NCI-H2029 (cell line): ENCODE data around the gene ZBTB12.
"Not testable (repeated sequence)": the region's sequence is repeated elsewhere in the genome, so short reads cannot be mapped to it uniquely, and the experiment has no call there.

Experiments used
- DNase-seq: peaks from one replicate; lab custom pipeline; 2025; lab: John Stamatoyannopoulos, UW

The ZBTB12 gene

DNA sequence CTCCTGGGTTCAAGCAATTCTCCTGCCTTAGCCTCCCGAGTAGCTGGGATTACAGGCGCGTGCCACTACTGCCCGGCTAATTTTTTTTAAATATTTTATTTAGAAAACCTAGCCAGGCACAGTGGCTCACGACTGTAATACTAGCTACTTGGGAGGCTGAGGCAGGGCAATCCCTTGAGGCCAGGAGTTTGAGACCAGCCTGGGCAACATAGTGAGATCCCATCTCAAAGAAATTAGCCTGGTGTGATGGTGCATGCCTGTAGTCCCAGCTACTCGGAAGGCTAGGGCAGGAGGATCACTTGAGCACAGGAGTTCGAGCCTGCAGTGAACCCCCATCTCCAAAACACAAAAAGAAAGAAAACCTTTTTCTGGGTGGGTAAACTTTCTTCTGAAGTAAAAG, 25.5 kb downstream of the ZBTB12 start:
- DNase-seq: no peak

DNA sequence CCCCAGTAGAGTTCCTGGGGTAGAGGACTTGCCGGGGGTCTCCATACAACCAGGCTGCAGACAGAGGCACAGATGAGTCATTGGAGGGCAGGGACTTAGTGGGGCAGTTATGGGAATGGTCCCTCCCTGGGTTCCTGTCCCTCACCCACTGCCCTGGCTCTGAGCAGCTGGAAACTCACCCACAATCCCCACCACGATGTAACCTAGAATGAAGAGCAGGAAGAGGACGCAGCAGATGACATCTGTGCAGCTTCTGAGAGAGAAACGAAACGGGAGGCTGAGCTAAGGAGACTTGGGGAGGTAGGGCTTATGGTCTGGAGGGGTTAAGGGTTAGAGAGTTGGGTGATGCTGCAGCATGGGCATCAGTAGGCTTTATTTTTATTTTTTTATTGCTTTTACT, 26.0 kb downstream of the ZBTB12 start:
- DNase-seq: no peak

DNA sequence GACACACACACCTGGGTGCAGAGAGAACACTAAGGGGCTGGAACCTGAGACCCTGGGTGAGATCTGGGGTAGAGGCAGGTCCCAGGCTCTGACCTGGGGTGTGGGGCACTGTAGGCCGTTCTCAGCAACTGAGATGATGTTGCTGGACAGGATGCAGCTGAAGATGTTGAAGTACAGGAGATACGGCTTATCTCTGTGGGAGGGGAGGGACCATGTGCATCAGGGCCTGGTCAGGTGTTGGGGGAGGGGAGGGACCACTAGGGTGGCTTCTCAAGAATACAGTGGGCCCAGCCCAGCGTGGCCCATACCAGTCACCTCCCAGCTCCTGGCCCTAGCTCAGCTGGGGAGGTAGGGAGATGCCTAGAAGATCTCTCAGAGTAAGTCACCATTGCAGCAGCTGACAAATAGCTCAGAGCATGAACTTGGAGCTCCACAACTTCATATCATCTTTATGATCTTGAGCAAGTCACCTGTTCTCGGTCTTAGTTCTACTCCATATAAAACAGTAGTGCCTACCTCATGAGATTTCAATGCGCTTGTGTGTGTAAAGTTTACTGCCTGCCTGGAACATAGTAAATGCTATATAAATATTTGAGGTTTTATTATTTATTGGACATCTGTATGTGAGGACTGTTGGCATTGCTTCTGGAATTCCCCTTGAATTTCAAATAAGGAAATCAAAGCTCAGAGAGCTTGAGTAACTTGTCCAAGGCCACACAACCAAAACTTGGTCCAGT, 26.9 kb downstream of the ZBTB12 start:
- no peak for DNase-seq

DNA sequence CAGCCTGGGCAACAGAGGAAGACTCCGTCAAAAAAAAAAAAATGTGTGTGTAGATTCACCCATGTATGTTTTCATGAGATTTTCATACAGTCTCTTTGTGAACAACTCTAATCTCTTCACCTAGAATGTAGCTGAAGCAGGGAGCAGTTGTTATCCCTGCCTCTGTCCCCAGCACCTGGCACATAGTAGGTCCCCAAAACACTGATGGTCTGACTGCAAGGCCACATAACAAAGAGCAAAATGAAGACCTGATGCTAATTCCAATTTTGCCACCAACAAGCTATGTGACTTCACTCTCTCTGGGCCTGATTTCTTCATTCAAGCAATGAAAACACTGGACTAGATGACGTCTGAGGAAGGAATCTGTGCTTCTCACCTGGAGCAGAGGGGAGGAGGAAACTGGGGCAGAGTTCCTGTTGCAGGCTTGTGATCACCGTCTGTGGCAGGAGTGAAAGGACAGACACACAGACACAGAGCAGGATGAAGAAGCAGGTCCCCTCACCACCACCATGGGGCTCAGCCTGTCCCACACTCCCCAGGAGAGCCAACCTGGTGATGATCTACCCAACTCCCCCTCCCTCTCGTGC, 27.7 kb downstream of the ZBTB12 start:
- DNase-seq: no peak

DNA sequence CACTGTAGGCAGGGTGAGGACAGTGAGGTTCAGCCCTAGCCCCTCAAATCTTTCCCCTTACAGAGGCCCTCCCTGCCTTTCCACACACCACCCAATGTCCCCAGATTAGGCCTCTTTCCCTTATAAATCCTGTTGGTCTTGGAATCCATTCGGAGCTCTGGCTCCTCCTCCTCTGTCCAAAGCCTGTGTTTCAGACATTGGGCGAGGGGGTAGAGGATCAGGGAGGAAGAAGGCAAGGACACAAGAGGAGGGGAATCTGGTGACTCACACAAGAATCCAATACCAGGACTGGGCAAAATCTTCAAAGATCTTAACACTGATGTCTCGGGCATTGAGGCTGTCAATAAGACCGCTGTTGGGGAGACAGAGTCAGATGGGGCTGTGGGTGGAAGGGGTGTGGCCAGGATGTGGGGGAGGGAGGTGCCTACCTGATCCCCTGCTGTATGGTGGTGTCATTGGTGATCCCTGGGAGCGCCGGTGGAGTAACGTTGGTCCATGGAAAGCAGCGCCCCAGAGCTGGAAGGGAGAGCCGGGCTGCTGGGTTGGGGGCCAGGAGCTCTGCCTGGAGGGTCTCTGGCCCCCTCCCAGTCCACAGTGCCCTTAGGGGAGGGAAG, 30.7 kb downstream of the ZBTB12 start:
- DNase-seq: no peak

DNA sequence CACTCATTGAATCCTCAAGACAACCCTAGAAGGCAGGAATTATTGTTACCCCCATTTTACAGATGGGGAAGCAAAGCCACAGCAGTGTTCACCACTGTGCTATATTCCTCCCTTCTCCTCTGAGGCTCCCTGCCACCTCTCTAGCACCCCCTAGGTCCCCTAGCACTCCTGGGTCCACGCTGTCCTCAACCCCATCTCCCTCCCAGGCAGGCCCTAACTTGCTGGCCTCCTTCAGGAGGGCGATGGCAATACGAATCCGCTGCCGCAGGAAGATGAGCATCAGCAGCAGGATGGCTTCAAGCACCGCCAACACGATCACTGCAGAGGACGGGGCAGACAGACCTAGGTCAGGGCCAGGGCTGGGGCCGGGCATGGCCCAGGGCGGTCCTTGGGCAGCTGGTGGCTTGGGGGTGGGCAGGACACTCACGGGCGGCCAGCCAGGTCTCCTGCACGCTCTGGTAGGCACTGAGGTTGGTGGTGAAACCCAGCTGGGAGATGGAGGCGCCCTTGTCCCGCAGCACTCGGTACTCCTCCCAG, 31.4 kb downstream of the ZBTB12 start:
- DNase-seq: no peak

DNA sequence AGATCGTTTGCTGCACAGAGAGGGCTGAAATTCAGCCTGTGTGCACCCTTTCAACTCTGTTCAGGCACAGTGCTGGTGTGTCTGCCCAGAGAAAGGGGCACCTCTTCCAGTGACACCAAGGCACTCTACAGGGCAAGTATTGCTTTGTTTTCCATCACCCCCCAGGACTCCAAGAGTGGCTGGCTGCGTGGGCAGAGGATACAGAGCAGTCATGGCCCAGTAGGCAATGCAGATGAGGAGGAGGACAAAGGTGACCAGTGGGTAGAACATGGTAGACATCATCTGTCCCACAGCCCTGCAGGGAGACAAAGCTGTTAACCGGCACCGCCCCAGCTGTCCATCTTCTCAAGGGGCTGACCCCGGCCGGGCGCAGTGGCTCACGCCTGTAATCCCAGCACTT, 32.5 kb downstream of the ZBTB12 start:
- no peak for DNase-seq

DNA sequence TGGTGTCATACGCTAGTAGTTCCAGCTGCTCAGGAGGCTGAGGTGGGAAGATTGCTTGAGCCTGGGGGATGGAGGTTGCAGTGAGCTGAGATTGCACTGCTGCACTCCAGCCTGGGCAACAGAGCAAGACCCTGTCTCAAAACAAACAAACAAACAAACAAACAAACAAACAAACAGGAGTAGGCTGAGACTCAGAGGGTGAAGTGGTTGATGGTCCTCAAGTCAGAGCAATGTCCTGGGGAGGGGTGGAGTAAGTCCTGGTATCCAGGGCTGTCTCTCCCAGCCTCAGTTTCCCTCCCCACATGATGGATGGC, 33.3 kb downstream of the ZBTB12 start:
- not testable (repeated sequence) for DNase-seq

DNA sequence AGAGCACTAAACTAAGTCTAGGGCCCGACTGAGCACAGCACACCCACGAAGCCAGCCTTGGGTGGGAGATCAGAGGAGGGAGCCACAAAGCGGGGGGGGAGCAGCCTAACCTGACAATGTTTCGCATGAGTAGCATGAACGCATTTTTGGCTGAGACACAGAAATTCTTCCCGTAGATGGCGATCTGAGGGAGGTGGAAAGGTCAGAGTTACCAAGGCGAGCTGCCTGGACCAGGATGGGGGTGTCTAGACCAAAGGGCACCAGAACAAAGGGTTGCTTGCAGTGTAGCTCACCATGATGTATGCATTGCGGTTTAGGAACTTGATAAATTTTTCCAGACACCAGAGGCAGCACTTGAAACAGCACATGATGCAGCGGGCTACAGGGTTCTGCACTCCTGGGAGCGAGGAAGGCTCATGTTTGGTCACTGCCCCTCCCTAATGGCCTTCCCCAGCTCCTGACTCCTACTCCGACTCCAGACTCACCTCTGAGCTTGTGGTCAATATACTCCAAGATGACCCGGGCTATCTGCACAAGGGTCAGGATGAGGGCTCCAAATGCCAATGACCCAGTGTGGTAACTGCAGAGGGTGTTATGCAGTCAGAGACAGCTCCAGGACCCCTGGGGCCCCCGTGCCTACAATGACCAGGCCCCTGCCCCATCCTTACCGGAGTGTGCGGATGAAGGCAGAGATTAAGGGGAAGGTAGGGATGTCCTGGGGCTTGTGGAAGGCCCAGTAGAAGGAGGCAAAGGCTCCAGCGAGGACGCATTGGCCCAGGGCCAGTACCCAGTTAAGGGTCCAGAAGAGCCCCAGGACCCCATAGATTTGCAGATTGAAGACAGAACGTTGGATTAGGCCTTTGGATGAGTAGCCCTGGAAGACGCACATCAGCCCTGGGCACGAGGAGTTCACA, 36.4 kb downstream of the ZBTB12 start:
- DNase-seq: no peak

DNA sequence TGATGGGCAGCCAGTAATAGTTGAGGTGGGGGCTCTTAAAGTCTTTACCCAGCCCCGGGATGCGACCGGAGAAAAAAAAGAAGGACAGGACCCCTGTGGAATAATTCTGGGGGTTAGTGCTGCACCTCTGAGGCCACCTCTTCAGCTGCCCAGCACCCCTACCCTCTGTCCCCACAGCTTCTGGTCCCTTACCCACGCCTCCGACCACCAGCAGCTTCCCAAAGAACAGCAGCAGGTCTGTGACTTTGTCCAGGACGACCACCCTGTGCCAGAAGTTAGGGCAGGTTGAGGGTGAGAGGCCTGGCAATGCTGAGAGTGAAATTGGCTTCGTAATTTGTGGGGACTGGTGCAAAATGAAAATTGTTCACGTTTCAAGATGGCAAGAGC, 37.1 kb downstream of the ZBTB12 start:
- DNase-seq: no peak

DNA sequence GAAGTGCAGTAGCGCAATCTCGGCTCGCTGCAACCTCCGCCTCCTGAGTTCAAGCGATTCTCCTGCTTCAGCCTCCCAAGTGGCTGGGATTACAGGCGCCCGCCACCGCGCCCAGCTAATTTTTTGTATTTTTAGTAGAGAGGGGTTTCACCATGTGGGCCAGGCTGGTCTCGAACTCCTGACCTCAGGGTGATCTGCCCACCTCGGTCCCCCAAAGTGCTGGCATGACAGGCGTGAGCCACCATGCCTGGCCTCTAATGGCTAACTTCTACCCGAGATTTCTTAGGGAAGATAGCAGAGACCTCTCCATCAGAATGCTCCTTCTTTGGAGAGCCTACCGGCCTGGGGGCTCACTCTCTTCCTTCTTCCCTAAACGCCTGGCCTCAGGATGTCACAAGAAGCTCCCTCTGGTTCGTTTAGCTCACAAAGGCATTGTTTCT, 37.7 kb downstream of the ZBTB12 start:
- not testable (repeated sequence) for DNase-seq

DNA sequence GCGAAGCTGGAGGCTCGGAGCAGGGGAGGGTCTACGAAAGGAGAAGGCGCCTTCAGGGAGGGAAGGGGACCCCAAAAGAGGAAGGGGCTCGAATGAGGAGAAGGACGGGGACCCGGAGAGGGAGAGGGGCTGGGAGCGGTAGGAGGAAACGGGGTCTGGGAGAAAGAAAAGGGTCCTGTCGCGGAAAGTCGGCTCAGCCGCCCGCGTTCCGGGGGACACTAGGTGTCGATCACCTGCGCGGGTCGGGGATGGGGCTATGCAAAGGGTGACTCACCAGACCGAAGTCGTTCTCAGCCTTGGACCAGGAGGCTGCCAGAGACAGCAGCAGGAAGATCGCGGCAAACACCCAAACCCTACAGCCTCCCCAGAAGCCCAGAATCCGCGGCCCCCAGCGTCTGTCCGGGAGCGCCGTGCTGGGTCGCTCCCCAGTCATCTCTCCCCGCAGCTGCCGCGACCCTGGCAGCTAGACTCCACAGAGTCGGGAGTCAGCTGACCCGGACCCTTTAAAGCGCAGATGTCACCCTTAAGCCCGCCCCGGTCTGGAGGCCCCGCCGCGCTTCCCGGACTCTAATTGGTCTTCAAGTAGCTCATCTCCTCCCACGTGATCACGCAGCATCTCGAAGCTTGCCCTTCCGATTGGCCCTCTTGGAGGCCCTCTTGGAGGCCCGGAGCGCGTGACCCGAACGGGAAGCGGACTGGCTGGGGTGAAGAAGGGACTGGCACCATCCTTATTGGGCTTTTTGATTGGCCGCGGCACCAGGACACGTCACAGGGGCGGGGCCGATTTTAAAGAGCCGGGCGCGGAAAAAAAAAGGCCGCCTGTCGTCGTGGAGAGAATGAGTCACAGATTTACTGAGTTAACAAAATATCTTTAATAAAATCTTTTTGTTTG, 39.3 kb downstream of the ZBTB12 start, which contains the start of gene NEU1:
NEU1 (minus strand) TSS at position 478 of the 892 bp plus-strand sequence; CDS start at position 433, 45 bp downstream.
- peak; percentile 100 for DNase-seq

DNA sequence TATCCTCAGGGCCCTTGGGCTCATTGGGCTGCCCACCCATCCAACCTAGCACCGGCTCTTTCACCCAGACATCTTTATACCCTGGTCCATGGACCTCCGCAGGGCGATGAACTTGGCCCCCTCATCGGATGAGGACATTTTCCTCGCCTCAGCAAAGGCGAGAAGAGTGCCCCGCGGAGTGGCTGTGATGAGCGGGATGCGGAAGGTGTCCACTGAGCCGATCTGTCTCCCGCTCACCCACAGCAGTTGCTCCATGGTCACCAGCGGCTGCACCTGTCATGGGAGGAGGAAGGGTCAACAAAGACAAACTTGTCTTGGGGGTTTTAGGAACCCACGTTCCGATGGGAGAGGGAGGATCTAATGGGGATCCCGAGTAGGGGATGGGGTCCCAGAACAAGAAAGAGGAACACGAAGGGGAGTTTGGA, 40.0 kb downstream of the ZBTB12 start:
- no peak for DNase-seq

DNA sequence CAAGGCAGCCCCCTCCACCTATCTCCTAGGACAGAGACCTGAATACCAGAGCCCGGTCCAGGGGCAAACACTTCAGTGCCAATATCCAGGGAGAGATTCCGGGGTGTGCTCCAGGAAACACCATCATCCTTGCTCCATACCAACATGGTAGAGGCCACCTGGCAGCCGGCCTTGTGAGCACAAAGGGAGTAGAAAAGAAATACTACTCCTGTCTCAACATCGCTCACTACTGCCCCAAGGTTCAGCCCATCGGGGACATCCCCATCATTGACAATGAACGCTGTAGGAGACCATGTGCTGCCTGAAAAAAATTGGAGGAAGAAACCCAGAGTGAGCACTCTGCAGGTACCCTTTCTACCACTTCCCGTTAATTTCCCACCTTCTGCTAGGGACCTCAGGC, 40.7 kb downstream of the ZBTB12 start:
- no peak for DNase-seq

DNA sequence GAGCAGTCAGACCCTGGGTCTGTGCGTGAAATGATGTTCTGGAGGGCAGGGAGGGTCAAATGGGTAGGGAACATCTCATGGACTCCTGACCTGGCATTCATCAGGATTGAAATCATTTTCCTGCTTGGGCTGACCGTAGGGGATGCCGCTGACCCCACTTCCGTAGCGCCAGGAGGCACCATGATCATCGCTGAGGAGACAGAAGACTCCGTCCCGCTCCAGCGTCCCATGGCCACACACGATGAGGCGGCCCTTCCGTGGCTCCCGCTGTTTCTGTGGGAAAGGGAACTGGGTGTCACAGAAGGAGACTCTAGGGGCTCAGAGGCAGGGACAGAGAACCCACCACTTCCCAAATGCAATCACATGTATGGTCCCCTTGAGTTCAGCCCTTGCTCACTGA, 41.5 kb downstream of the ZBTB12 start:
- DNase-seq: no peak

DNA sequence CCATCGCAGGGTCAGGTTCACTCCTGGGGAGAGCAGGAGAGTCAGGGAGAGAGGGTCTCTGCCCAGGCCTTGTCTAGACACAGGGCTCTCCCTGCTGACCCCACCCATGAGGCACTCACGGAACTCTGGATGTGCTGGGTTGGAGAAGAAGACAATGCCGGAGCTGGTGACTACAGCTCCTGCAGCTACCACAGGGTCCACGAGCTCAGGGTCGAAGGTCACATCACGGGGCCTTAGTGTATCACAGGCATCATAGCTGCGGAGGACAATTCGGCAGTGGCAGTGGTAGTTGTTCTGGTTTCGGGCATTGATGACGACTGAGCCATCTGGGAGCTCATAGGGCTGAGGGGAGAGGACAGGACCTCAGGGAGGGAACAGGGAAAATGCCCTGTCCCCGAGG, 42.0 kb downstream of the ZBTB12 start:
- DNase-seq: no peak

DNA sequence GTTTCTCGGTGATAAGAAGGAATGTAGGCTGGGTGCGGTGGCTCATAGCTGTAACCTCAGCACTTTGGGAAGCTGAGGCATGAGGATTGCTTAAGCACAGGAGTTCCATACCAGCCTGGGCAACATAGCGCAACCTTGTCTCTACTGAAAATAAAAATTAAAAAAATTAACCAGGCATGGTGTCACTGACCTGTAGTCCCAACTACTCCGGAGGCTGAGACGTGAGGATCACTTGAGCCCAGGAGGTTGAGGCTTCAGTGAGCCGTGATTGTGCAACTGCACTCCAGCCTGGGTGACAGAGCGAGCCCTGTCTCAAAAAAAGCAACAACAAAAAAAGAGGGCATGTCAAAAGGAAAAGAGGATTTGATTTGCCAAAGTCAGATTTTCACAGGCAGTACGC, 43.2 kb downstream of the ZBTB12 start:
- DNase-seq: no peak

DNA sequence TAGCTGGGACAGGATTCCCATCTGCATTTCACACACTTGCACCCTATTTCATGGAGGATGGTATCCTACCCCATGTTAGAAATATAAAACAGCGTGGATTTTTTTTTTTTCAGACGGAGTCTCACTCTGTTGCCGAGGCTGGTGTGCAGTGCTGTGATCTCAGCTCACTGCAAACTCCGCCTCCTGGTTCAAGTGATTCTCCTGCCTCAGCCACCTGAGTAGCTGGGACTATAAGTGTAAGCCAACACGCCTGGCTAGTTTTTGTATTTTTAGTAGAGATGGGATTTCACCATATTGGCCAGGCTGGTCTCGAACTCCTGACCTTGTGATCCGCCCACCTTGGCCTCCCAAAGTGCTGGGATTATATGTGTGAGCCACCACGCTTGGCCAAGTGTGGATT, 44.1 kb downstream of the ZBTB12 start:
- not testable (repeated sequence) for DNase-seq

DNA sequence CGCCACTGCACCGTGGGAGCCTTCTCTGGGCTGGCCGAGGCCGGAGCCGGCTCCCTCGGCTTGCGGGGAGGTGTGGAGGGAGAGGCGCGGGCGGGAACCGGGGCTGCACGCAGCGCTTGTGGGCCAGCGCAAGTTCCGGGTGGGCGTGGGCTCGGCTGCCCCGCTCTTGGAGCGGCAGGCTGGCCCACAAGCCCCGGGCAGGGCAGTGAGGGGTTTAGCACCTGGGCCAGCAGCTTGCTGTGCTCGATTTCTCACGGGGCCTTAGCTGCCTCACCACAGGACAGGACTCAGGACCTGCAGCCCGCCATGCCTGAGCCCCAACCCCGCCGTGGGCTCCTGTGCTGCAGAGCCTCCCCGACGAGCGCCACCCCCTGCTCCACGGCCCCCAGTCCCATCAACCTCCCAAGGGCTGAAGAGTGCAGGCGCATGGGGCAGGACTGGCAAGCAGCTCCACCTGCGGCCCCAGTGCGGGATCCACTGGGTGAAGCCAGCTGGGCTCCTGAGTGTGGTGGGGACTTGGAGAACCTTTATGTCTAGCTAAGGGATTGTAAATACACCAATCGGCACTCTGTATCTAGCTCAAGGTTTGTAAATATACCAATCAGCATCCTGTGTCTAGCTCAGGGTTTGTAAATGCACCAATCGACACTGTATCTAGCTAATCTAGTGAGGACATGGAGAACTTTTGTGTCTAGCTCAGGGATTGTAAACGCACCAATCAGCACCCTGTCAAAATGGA, 49.7 kb downstream of the ZBTB12 start:
- DNase-seq: not testable (repeated sequence)

DNA sequence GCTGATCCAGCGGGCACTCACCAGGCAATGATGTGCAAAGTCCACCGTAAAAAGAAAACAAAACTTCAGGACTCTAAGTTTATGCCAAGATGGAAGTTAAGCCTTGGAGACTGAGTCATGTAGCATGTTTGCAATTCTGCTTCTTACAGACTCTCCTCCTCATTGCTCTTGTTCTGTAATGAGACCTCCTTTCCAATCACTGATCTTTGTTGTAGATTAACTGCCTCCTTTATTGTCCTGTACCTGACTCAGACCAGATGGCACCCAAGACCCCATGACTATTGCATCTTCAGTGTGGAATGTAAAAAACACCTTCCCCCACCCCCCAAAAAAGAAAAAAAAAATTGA, 50.4 kb downstream of the ZBTB12 start:
- no peak for DNase-seq
